ENCODE results near the gene TTYH2. TPM values are rescaled to one million over a fixed set of nuclear protein-coding genes. Genes with fewer than 3 reads are reported as not detected.

Gene TTYH2
- total RNA-seq, 2 donors from 2014 or later, result 2.4 to 3.3 TPM

GRCh38 chr17:74222399-74222798, 9.0 kb downstream of the TTYH2 start:
- TF ChIP-seq, protein P1, sequence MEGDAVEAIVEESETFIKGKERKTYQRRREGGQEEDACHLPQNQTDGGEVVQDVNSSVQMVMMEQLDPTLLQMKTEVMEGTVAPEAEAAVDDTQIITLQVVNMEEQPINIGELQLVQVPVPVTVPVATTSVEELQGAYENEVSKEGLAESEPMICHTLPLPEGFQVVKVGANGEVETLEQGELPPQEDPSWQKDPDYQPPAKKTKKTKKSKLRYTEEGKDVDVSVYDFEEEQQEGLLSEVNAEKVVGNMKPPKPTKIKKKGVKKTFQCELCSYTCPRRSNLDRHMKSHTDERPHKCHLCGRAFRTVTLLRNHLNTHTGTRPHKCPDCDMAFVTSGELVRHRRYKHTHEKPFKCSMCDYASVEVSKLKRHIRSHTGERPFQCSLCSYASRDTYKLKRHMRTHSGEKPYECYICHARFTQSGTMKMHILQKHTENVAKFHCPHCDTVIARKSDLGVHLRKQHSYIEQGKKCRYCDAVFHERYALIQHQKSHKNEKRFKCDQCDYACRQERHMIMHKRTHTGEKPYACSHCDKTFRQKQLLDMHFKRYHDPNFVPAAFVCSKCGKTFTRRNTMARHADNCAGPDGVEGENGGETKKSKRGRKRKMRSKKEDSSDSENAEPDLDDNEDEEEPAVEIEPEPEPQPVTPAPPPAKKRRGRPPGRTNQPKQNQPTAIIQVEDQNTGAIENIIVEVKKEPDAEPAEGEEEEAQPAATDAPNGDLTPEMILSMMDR (IDR thresholded peaks at IDR 0.05), result no peak
- no peaks in the 10 kb centered on the region for H3K4me1 ChIP-seq (ENCODE audit: control insufficient read depth in 1 of 2, low read depth in 2 of 2)
- H3K4me3 ChIP-seq, result no peak overlapping the region
- no peak for ATAC-seq (ENCODE audit: insufficient number of reproducible peaks, low FRiP score, low read depth)
- DNase-seq (ENCODE audit: low spot score), result no peak
- no peaks in the 10 kb centered on the region for H3K9me3 ChIP-seq
- no peaks in the 10 kb centered on the region for H3K27me3 ChIP-seq (replicated peaks; ENCODE audit: insufficient read depth)
- peaks cover 6% of the 10 kb centered on the region for H3K36me3 ChIP-seq
- H3K27ac ChIP-seq, result no peak overlapping the region

DNA sequence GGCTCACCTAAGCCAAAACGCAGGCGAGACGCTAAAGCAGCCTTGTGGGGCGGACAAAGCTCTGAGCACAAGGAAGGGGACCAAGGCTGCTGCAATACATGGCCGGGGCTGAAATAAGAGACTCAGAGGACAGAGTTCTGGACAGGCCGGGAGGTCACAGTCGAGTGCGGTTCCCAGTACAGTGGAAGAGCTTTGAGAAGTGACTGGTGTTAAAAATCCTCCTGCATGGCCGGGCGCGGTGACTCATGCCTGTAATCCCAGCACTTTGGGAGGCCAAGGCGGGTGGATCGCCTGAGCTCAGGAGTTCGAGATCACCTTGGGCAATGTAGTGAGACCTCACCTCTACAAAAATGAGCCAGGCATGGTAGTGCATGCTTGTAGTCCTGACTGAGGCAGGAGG, 10.5 kb downstream of the TTYH2 start:
- DNase-seq (ENCODE audit: low spot score) (no peak), ATAC-seq (ENCODE audit: insufficient number of reproducible peaks, low FRiP score, low read depth) (no peak)
- no peaks in the 10 kb centered on the region for H3K27me3 ChIP-seq (replicated peaks; ENCODE audit: insufficient read depth)
- peaks cover 6% of the 10 kb centered on the region for H3K36me3 ChIP-seq
- no peak overlapping the region for H3K4me3 ChIP-seq
- no peak overlapping the region for H3K27ac ChIP-seq
- no peaks in the 10 kb centered on the region for H3K9me3 ChIP-seq
- TF ChIP-seq, protein P1 (IDR thresholded peaks at IDR 0.05), result no peak
- H3K4me1 ChIP-seq (ENCODE audit: control insufficient read depth in 1 of 2, low read depth in 2 of 2), result no peaks in the 10 kb centered on the region

DNA sequence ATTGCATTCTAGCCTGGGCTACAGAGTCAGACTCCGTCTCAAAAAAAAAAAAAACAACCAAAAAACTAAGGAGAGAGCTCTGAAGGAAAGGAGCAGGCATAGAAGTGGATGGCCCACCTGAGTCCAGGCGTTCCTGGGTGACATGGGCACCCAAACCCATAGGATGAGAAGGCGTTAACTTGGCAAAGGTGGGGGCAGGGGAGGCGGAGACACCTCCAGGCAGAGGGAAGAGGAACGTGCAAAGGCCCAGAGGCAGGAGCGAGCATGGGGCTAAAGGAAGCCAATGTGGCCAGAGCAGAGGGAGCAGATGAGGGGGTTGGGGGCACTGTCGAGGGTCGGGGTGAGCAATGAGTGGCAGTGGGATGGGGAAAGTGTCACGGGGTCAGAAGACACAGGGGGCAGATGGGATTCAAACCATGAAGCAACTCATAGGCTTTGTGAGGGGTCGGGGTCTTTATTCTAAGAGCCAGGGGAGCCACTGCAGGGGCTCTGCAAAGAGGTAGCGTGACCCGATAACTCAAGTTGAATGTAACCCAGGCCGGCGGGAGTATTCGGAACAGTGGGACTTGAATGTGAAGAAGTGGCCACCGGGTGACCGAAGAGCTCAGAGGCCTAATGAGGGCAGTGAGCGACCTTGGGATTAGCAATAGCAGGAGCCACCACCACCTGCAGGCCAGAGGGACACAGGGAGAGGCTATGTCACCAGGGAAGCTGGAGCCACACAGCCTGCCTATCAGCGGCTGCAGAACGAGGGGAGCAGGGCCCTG, 11.8 kb downstream of the TTYH2 start:
- H3K36me3 ChIP-seq, result peaks cover 6% of the 10 kb centered on the region
- no peak for ATAC-seq (ENCODE audit: insufficient number of reproducible peaks, low FRiP score, low read depth)

GRCh38 chr17:74226252-74226651, 12.9 kb downstream of the TTYH2 start:
- TF ChIP-seq, protein P1 (IDR thresholded peaks at IDR 0.05), result no peak
- ATAC-seq (ENCODE audit: insufficient number of reproducible peaks, low FRiP score, low read depth), result no peak
- peaks cover 6% of the 10 kb centered on the region for H3K36me3 ChIP-seq

More for the DNA sequence above, 11.8 kb downstream of the TTYH2 start:
- Histone ChIP-seq H3K27me3 (replicated peaks; ENCODE audit: insufficient read depth) (no peaks in the 10 kb centered on the region), H3K4me3 (no peak overlapping the region), H3K27ac (no peak overlapping the region), H3K4me1 (ENCODE audit: control insufficient read depth in 1 of 2, low read depth in 2 of 2) (no peaks in the 10 kb centered on the region), H3K9me3 (no peaks in the 10 kb centered on the region)
- TF ChIP-seq, protein P1 (IDR thresholded peaks at IDR 0.05), result no peak
- DNase-seq (ENCODE audit: low spot score), result no peak

DNA sequence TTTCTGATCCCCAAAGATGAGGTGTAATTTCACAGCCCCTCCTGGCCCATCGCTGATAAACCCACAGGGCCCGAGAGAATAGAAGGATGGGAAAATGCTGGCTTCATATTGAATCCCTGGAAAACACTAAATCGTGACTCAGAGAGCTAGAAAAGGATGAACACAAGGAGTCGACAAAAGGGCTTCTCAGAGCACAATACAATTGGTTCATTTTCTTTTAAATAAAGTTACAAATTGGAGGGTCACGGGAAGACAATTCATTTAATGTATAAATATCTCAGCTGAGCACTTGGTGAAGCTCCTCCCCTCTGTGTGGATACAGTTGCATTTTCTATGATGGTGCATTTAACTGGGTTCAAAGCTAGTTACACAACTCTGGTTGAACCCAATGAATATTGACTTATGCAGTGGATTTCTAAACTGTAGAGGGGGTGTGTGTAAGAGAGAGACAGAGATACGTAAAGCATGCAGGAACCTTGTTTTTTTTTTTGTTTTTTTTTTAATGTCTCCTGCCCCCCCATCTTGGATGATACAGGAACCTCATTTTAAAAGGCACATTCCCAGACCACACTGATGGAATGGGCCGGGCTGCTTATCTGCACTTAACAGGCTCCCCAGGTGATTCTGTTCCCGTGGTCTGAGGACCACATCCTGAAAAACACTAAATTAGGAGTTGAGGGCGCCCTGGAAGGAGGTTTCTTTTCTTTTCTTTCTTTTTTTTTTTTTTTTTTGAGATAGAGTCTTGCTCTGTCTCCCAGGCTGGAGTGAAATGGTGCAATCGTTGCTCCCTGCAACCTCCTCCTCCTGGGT, 14.1 kb downstream of the TTYH2 start:
- Histone ChIP-seq H3K27me3 (replicated peaks; ENCODE audit: insufficient read depth) (no peaks in the 10 kb centered on the region), H3K27ac (no peak overlapping the region), H3K4me1 (ENCODE audit: control insufficient read depth in 1 of 2, low read depth in 2 of 2) (no peaks in the 10 kb centered on the region), H3K4me3 (no peak overlapping the region), H3K9me3 (no peaks in the 10 kb centered on the region), H3K36me3 (no peaks in the 10 kb centered on the region)
- TF ChIP-seq, protein P1 (IDR thresholded peaks at IDR 0.05), result no peak
- no peak for ATAC-seq (ENCODE audit: insufficient number of reproducible peaks, low FRiP score, low read depth)
- DNase-seq (ENCODE audit: low spot score), result no peak

More at GRCh38 chr17:74226252-74226651, 12.9 kb downstream of the TTYH2 start:
- DNase-seq (ENCODE audit: low spot score), result no peak
- Histone ChIP-seq H3K9me3 (no peaks in the 10 kb centered on the region), H3K4me1 (ENCODE audit: control insufficient read depth in 1 of 2, low read depth in 2 of 2) (no peaks in the 10 kb centered on the region), H3K4me3 (no peak overlapping the region), H3K27me3 (replicated peaks; ENCODE audit: insufficient read depth) (no peaks in the 10 kb centered on the region), H3K27ac (no peak overlapping the region)
